H1 (cell line): Measurements from ENCODE around the gene PDE4B. TPM values are rescaled to one million over a fixed set of nuclear protein-coding genes. Genes with fewer than 3 reads are reported as not detected.

Experiments
- BACH1 ChIP-seq: IDR thresholded peaks from 2 replicates; pipeline ENCODE4 v1.6.1; 2012; ENCODE audit warnings: low read length, improper control_type of control experiment
- CBX5 ChIP-seq: fragments of 300-800, 300-1000 bp; sonication (generic); IDR thresholded peaks from 2 replicates; pipeline ENCODE4 v1.7.1; 2016; ENCODE audit warnings: antibody characterized with exemption, low read length, low read depth
- CBX8 ChIP-seq: fragments of 300-800, 300-1000 bp; sonication (generic); IDR thresholded peaks from 2 replicates; pipeline ENCODE4 v1.7.1; 2016; ENCODE audit warnings: low read depth, low read length, borderline replicate concordance
- CEBPB ChIP-seq: IDR thresholded peaks from 2 replicates; pipeline ENCODE4 v1.6.1; 2012; ENCODE audit warnings: low read depth, low read length
- JUN ChIP-seq: IDR thresholded peaks from 2 replicates; pipeline ENCODE4 v1.6.1; 2011; ENCODE audit warnings: low read depth, mild to moderate bottlenecking, improper control_type of control experiment, low read length
- RAD21 ChIP-seq, 2 experiments: IDR thresholded peaks in 1 of 2; conservative IDR thresholded peaks in 1 of 2; 2 replicates each; pipeline ENCODE4 v1.6.1; 2011; ENCODE audit warnings: low read depth in 2 of 2, low read length in 2 of 2, improper control_type of control experiment in 1 of 2, inconsistent platforms in 1 of 2, mild to moderate bottlenecking in 1 of 2, moderate library complexity in 1 of 2
- polyA plus RNA-seq, 7 experiments: library from polyadenylated mRNA; depleted of rRNA in 3 of 7; stranded (reverse) in 5 of 7; unstranded in 2 of 7; fragments of >200 nt in 5 of 7; fragments of 200-250 nt in 2 of 7; gene quantifications; 1 replicate in 5 of 7; 2 replicates in 1 of 7; 4 replicates in 1 of 7; pipeline versions ENCODE4 v1.2.1 to v1.2.3, GENCODE V29; 2011 to 2013; ENCODE audit warnings: missing spikeins in 2 of 7, mixed read lengths in 2 of 7
- total RNA-seq: library from RNA; stranded (reverse); fragmentation: NEBNext Ultra II Directional; extraction: Animal tissue kit (Norgen Biotek cat#: 25700); gene quantifications from 2 replicates; pipeline ENCODE4 v1.2.1, GENCODE V29; 2021

The PDE4B gene
- total and polyA plus RNA-seq, 2 of the 8 experiments (the other 6 are each of a cell fraction or from before 2014, with no cell fraction given): 5.0 to 15.1 TPM

DNA sequence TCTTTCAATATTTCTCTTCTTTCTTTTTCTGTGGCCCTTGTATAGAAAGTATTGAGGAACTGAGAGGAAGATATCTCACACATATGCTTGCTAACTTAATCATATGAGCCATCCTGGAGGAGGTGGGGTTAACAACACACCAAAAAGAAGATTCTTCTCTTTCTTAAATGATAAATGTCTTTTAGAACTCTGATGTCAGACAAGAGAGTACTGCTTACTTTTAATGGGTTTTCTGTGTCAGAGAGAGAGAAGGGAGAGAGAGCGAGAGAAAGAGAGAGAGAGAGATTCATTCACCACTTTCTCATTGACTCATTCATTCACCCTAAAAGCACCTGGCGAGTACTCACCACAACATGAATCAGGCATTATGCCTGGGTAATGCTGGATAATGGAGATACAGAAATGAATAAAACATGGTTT, 490.9 kb downstream of the PDE4B start (continued):
- TF ChIP-seq RAD21 (IDR thresholded peaks at IDR 0.05 in 1 of 2, conservative IDR thresholded peaks at IDR 0.05 in 1 of 2; ENCODE audit: low read depth in 2 of 2, low read length in 2 of 2) (no peak), CBX5 (no peak), BACH1 (no peak), CBX8 (no peak), CEBPB (no peak), JUN (no peak)
